HL-60/S4 (cell line): ENCODE measurements around the gene FAM229B.
"Not testable (repeated sequence)": the region's sequence is repeated elsewhere in the genome, so short reads cannot be mapped to it uniquely, and the experiment has no call there.

Experiments used
- in situ Hi-C: fragments of 300-500 bp; cut with MboI; formaldehyde crosslinking; loops from 2 replicates; pipeline ENCODE4 v1.14.3; 2022; ENCODE audit warnings: low sequenced_read_pairs

Gene FAM229B, protein sequence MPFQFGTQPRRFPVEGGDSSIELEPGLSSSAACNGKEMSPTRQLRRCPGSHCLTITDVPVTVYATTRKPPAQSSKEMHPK

GRCh38 chr6:112087136-112087911, at the start of gene FAM229B, which contains the start of gene TUBE1:
Gene FAM229B (plus strand): TSS chr6:112087591. CDS start chr6:112099284, 11,693 bp downstream.
Gene TUBE1 (minus strand): TSS chr6:112087482. CDS start chr6:112087434, 48 bp downstream.
- in situ Hi-C loops = no loop called here

DNA sequence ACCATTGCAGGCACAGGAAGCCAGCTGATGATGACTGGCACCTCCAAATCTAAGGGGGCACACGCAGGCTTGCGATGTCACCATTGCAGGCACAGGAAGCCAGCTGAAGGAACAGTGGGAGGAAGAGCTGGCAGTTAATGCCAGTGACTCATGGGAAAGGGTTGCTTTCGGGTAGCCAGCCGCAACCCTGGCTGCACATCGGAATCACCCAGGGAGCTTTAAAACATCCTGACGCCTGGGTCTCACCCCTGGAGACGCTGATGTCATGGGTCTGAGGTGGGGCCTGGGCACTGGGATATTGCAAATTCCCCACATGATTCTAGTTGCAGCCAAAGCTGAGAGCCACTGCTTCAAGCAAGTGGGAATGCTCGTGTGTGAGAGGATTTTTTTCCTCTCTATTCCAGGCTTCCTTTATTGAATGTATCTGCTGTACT, 49.6 kb upstream of the FAM229B start:
- in situ Hi-C loops = loop anchor here (10.0 to 25.0 kb wide), 3 partner anchors 333 to 1500 kb away; no protein-coding TSS in a partner anchor

DNA sequence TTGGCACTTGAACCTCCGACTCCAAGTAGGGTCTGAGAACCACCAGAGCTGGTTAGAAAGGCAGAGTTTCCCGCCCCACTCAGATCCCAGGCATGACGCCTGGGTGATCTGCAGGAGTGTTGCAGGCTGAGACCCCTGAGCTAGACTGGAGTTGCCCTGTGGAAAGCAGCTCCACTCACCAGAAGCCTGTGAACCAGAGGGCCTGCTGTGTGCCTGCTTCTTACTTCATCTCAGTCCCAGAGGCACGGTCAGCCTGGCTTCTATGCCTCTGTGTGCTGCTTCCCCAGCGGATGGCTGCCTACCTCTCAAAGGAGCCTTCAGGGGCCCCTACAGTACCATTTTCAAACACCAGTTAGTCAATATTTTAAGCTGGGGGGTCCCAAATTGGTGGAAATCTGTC, 49.1 kb upstream of the FAM229B start:
- in situ Hi-C loops = loop anchor here (10.0 to 25.0 kb wide), 3 partner anchors 333 to 1501 kb away; no protein-coding TSS in a partner anchor

DNA sequence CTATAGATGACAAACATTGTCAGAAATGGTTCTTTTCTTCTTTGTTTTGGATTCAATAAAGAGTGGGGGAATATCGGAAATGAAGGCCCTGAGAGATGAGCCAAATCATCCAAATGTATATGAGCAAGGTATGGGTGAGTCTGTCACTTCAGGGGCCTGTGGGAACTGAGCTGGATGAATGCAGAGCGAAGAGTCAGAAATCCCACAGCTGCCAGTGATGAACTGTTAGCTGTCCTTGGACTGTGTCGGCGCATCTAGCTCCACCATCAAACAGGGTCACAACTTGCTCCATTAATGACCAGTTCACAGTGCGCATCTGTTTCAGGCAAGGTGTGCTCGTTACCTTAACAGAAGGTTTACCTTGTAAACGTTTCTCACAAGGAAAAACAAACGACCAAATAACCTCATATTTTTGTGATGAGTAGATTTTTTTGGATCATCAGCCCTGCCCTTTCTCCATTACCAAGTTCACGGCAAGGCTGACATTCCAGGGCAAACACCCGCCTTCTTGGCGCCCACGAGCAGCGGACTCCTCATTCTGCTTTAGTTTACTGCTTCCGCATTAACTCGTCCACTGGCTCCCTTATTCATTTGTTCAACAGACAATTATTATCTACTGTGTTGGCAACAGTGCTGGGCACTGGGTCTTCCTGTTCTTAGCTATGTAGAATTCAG, 48.5 kb upstream of the FAM229B start:
- in situ Hi-C loops = loop anchor here (10.0 to 25.0 kb wide), 3 partner anchors 334 to 1502 kb away; no protein-coding TSS in a partner anchor

DNA sequence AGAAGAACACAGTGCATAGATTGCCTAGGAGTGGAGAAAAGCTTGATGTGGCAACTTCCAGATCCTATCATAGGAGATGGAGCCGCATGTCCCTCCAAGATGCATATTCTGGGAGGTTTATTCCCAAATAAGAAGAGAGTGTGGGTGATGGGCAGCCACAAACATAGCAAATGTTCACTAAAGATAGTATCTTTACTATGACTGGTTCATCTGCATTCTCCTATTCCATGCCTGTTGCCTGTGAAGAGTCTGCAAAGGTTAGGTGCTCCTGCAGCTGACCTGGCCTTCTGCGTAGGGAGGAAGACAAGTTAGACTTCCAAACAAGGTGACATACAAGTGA, 48.0 kb upstream of the FAM229B start:
- in situ Hi-C loops = loop anchor here (10.0 to 25.0 kb wide), 3 partner anchors 335 to 1502 kb away; no protein-coding TSS in a partner anchor

DNA sequence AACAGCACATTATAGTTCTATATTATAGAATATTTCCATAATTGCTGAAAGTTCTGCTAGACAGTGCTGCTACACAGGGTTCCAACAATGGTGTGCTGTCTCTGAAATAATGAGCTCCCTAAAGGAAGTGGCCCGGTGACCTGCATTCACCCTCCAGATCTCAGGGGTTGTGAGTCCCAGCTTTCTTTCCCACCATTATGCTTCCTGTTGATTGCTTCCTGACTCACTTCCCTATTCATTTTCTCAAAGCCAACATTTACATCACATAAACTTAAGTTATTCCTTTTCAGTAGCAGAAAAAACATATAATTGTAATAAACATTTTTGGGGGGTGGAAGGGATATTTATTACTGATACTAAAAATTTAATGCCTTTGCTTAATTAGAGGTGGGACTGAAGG, 46.4 kb upstream of the FAM229B start:
- in situ Hi-C loops = loop anchor here (25.0 kb wide), 2 partner anchors 1004 to 1504 kb away; no protein-coding TSS in a partner anchor

DNA sequence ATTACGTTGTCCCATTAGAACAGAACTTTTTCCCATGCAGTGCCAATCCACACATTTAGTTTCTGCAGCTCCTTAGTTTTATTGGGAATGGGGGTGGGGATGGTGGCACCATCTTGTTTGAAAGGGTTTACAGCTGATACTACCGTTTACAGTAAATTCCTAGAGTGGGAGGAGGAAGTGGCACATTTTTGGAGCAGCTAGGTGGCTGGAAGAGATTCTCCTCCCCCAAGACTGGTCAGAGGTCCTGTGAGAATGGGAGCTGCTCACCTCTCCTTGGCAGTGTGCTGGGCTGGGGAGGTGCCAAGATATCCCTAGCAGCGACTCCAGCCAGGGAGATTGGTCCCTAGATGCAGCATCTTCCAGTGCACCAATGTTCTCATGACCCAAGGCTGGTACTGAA, 45.9 kb upstream of the FAM229B start:
- in situ Hi-C loops = loop anchor here (25.0 kb wide), 2 partner anchors 1004 to 1504 kb away; no protein-coding TSS in a partner anchor

GRCh38 chr6:112043032-112044007, 44.1 kb upstream of the FAM229B start:
- in situ Hi-C loops = loop anchor here (25.0 kb wide), 2 partner anchors 1006 to 1506 kb away; no protein-coding TSS in a partner anchor

DNA sequence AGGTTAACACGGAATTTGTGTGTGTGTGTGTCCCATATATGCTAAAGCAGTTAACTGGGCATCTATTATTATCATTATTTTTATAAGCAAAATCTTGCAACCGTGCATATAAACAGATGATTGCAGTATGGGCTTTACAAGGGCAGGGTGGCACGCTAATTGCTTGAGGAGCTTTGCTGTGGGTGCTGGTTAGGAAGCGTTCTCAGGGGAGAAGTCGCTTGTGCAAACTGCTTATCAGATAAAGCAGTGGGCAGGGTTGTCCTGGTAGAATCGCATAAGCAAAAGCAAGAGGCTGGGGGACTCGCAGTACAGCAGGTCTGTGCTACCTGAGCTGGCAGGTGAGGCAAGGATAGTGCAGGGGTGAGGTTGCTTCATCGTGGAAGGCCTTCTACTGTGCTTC, 43.2 kb upstream of the FAM229B start:
- in situ Hi-C loops = loop anchor here (25.0 kb wide), 2 partner anchors 1007 to 1507 kb away; no protein-coding TSS in a partner anchor

DNA sequence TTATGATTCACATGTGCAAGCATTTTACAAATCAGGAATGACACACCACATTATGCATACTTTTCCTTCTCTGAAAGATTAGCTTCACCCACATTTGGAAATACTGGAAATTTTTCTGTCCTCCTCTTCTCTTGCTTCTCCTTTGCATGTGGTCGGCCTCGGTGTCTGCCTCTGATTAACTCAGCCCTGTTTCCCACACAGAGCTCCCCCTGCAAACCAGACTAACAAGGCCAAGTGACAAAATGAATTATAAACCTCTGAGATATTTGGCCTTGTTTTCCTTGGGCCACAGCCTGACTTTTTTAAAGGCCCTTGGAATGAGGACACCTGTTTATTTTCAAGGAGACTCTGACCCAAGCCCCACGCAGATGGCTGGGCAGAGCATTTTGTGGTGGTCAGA, 42.5 kb upstream of the FAM229B start:
- in situ Hi-C loops = loop anchor here (25.0 kb wide), 2 partner anchors 1008 to 1508 kb away; no protein-coding TSS in a partner anchor

DNA sequence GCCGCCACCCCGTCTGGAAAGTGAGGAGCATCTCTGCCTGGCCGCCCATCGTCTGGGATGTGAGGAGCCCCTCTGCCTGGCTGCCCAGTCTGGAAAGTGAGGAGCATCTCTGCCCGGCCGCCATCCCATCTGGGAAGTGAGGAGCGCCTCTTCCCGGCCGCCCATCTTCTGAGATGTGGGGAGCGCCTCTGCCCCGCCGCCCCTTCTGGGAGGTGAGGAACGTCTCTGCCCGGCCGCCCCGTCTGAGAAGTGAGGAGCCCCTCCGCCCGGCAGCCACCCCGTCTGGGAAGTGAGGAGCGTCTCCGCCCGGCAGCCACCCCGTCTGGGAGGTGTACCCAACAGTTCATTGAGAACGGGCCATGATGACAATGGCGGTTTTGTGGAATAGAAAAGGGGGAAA, 39.9 kb upstream of the FAM229B start:
- in situ Hi-C loops = loop anchor here (25.0 kb wide), 2 partner anchors 1010 to 1510 kb away; no protein-coding TSS in a partner anchor

GRCh38 chr6:112049026-112049799, 38.2 kb upstream of the FAM229B start:
- in situ Hi-C loops = loop anchor here (25.0 kb wide), 2 partner anchors 1012 to 1512 kb away; no protein-coding TSS in a partner anchor

- in situ Hi-C loops = loop anchor here (25.0 kb wide), 2 partner anchors 1013 to 1513 kb away; no protein-coding TSS in a partner anchor
These were observed 37.4 kb upstream of the FAM229B start for GRCh38 chr6:112049996-112050395.

GRCh38 chr6:112050429-112050828, 37.0 kb upstream of the FAM229B start:
- in situ Hi-C loops = no loop called here

- in situ Hi-C loops = not testable (repeated sequence)
These were observed 36.1 kb upstream of the FAM229B start for GRCh38 chr6:112051251-112051740.

DNA sequence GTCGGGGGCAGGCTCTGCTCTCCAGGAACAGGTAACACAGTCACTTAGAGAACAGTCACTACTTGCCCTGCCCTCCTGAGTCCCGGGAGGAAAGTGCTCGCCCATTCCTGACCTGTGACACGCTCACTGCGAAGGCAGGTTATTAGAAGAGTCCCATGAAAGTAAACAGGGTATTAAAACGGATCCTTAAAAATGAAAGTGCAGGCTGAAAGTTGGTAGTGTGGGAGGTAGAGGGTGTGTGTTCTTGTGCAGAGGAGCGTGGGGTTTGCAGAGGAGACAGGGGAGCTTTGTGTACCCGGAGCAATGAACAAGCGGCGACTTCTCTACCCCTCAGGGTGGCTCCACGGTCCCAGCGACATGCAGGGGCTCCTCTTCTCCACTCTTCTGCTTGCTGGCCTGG, 33.4 kb upstream of the FAM229B start, which contains the start of gene CCN6:
TSS of gene CCN6 (plus strand) at position 104 of the 400 bp plus-strand sequence. CDS start at position 358, 254 bp downstream.
- in situ Hi-C loops = no loop called here

- in situ Hi-C loops = no loop called here
These were observed 32.7 kb upstream of the FAM229B start for GRCh38 chr6:112054555-112055190.
